B cell (primary cell): ENCODE results near the gene EXOC1. TPM values are rescaled to one million over a fixed set of nuclear protein-coding genes. Genes with fewer than 3 reads are reported as not detected.
A peak's percentile ranks its signal among the peaks of the same experiment; 100 is the strongest.

Experiments used
- ATAC-seq: fragments of 200-7000 bp; cut with Tn5 transposase; one replicate; pipeline ENCODE4 v1.10.0; 2021; ENCODE audit warnings: low read depth, mild to moderate bottlenecking, moderate number of reproducible peaks, moderate library complexity
- CTCF ChIA-PET: fragments of 350-600 bp; sonication (Branson Sonifier 250); formaldehyde crosslinking; loops from one replicate; lab custom pipeline; 2021; ENCODE audit warnings: antibody characterized with exemption, inconsistent platforms; lab: Charles Lee
- POLR2A ChIA-PET: fragments of 350-600 bp; sonication (Branson Sonifier 250); formaldehyde crosslinking; loops from one replicate; lab custom pipeline; 2021; ENCODE audit warnings: antibody characterized with exemption; lab: Charles Lee
- DNase-seq: peaks from one replicate; pipeline ENCODE4 v3.0.0; 2013
- H2AFZ ChIP-seq: 2 replicates; pipeline ENCODE4 v1.6.1; 2012; ENCODE audit warnings: mild to moderate bottlenecking, low read depth, low read length; ENCODE audit not compliant: insufficient read depth, poor library complexity, severe bottlenecking
- H3K27ac ChIP-seq, 2 donors: 1 replicate in 1 of 2; 2 replicates in 1 of 2; pipeline ENCODE4 v1.5.1; 2012 to 2013; ENCODE audit warnings: low read length in 2 of 2, mild to moderate bottlenecking in 2 of 2, moderate library complexity in 1 of 2
- H3K27me3 ChIP-seq, 4 experiments: fragments of 200-600 bp in 1 of 4; sonication (generic) in 1 of 4; replicated peaks in 1 of 4; 1 replicate in 2 of 4; 2 replicates in 2 of 4; pipeline versions ENCODE4 v1.6.1 to v1.7.0; 2013 to 2016; ENCODE audit warnings: low read length in 3 of 4, mild to moderate bottlenecking in 2 of 4, mixed read lengths in 1 of 4, moderate library complexity in 1 of 4; ENCODE audit not compliant: insufficient read depth in 4 of 4, control insufficient read depth in 3 of 4; ENCODE audit errors: control extremely low read depth in 1 of 4
- H3K36me3 ChIP-seq, 2 experiments: replicated peaks in 1 of 2; 1 replicate in 1 of 2; 2 replicates in 1 of 2; pipeline versions ENCODE4 v1.6.1 to v1.7.1; 2013; ENCODE audit warnings: low read length in 1 of 2; ENCODE audit not compliant: insufficient read depth in 2 of 2, control insufficient read depth in 1 of 2; ENCODE audit errors: control extremely low read depth in 1 of 2, extremely low read depth in 1 of 2
- H3K4me1 ChIP-seq, 2 donors: fragments of 200-600 bp in 1 of 2; sonication (generic) in 1 of 2; 1 replicate in 1 of 2; 2 replicates in 1 of 2; pipeline versions ENCODE4 v1.5.1 to v1.6.1; 2013 to 2017; ENCODE audit warnings: low read length in 2 of 2; ENCODE audit not compliant: control insufficient read depth in 2 of 2, insufficient read depth in 2 of 2
- H3K4me2 ChIP-seq: replicated peaks from 2 replicates; pipeline ENCODE3; 2012; ENCODE audit warnings: mild to moderate bottlenecking, low read depth, low read length; ENCODE audit not compliant: poor library complexity, severe bottlenecking
- H3K4me3 ChIP-seq, 5 experiments: fragments of 200-600 bp in 1 of 5; sonication (generic) in 1 of 5; 1 replicate in 3 of 5; 2 replicates in 2 of 5; pipeline versions ENCODE4 v1.5.1 to v1.7.0; 2011 to 2016; ENCODE audit warnings: low read length in 4 of 5, mild to moderate bottlenecking in 4 of 5, low read depth in 2 of 5, control low read depth in 1 of 5, moderate library complexity in 1 of 5; ENCODE audit not compliant: insufficient read depth in 1 of 5; ENCODE audit errors: control extremely low read depth in 1 of 5, extremely low read depth in 1 of 5
- H3K79me2 ChIP-seq: fragments of 200-600 bp; sonication (generic); one replicate; pipeline ENCODE4 v1.6.0; 2016; ENCODE audit warnings: low read length; ENCODE audit not compliant: control insufficient read depth, insufficient read depth
- H3K9ac ChIP-seq: fragments of 200-600 bp; sonication (generic); 2 replicates; pipeline ENCODE4 v1.6.1; 2017; ENCODE audit warnings: mild to moderate bottlenecking, low read length, moderate library complexity
- H3K9me3 ChIP-seq, 3 donors: one replicate each; pipeline versions ENCODE4 v1.6.1 to v1.7.1; 2013; ENCODE audit warnings: low read length in 2 of 3; ENCODE audit not compliant: control insufficient read depth in 2 of 3, insufficient read depth in 1 of 3; ENCODE audit errors: control extremely low read depth in 1 of 3
- H4K20me1 ChIP-seq: 2 replicates; pipeline ENCODE4 v1.6.0; 2012; ENCODE audit warnings: mild to moderate bottlenecking, low read length; ENCODE audit not compliant: insufficient read depth, control insufficient read depth, poor library complexity, severe bottlenecking
- H3K27ac Mint-ChIP-seq: one replicate; pipeline ENCODE4 v1.8.0; 2021; ENCODE audit warnings: mixed read lengths
- H3K27me3 Mint-ChIP-seq: one replicate; pipeline ENCODE4 v1.8.0; 2021; ENCODE audit warnings: mixed read lengths
- H3K4me1 Mint-ChIP-seq: one replicate; pipeline ENCODE4 v1.8.0; 2021; ENCODE audit warnings: mixed read lengths
- H3K4me3 Mint-ChIP-seq: one replicate; pipeline ENCODE4 v1.8.0; 2021; ENCODE audit warnings: mixed read lengths
- H3K9me3 Mint-ChIP-seq: one replicate; pipeline ENCODE4 v1.8.0; 2022; ENCODE audit warnings: mixed read lengths; ENCODE audit not compliant: insufficient read depth
- CTCF ChIP-seq: fragments of 200-600 bp; IDR thresholded peaks from one replicate; pipeline ENCODE4 v1.8.0; 2022; ENCODE audit warnings: antibody characterized with exemption, mild to moderate bottlenecking
- EZH2 ChIP-seq: IDR thresholded peaks from 2 replicates; pipeline ENCODE4 v1.6.1; 2012; ENCODE audit warnings: borderline replicate concordance, low read depth, mild to moderate bottlenecking, moderate library complexity, low read length; ENCODE audit not compliant: insufficient read depth, poor library complexity, severe bottlenecking
- WGBS: methylation state at CpG from one replicate; pipeline ENCODE4 v1.1.5; 2013; ENCODE audit warnings: missing lambda C conversion rate; ENCODE audit not compliant: insufficient coverage; 5-methylcytosine and 5-hydroxymethylcytosine counted together
- intact Hi-C: fragments of 100-400 bp; cut with micrococcal nuclease; formaldehyde crosslinking; loops from one replicate; pipeline ENCODE4 v1.10.0; 2022
- polyA plus RNA-seq: library from polyadenylated mRNA; depleted of rRNA; stranded (reverse); fragments of >200 nt; gene quantifications from 2 replicates; pipeline ENCODE4 v1.2.3, GENCODE V29; 2012
- total RNA-seq, 2 donors: library from RNA; stranded (reverse); fragments of 120-200 nt in 1 of 2; gene quantifications; 1 replicate in 1 of 2; 2 replicates in 1 of 2; pipeline versions ENCODE4 v1.2.3 to v1.2.4, GENCODE V29; 2013 to 2022

EXOC1 gene
- total and polyA plus RNA-seq, 2 donors (not counting 1 experiment from before 2014, with no cell fraction given) = 10.0 to 42.5 TPM

DNA sequence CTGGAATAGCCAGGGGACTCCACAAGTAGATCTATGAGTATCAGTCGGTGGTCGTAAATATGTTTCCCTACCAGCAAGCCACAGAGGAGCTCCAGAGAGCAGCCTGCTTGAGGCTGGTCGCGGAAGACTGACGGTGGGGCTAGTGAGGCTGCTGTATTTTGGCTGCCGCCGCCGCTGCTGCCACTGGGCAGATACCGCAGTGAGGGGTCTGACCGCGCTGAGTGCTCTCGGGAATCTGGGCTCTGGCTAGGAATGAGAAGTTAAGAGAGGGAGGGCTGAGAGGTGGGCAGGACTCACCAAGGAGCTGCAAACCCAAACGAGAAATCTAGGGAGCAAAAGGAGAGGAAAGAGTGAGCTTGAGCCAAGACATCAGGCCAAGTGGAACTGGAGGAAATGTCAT is 33.8 kb upstream of the EXOC1 start, which contains the start of gene EXOC1L:
TSS of gene EXOC1L (plus strand) at position 157 of the 400 bp plus-strand sequence. CDS start at position 394, 237 bp downstream.
- Histone ChIP-seq H2AFZ (peak within 1 kb of the TSS; percentile 60), H3K36me3 (no peaks in the 10 kb centered on the region), H3K79me2 (no peaks in the 10 kb centered on the region), H4K20me1 (no peaks in the 10 kb centered on the region), H3K4me3 (no peak within 1 kb of the TSS), H3K27ac (no peak within 1 kb of the TSS), H3K4me1 (peaks cover 0 to 4% of the 10 kb centered on the region in 2 donors), H3K9ac (no peak within 1 kb of the TSS), H3K4me2 (peak within 1 kb of the TSS; percentile 19), H3K9me3 (no peaks in the 10 kb centered on the region), H3K27me3 (peaks cover 0 to 20% (median 8%) of the 10 kb centered on the region in 4 experiments)
- 27% methylated on average over 10 of the region's 13 CpGs for WGBS
- H3K27me3 Mint-ChIP-seq = peaks cover 27% of the 10 kb centered on the region
- peak within 1 kb of the TSS; percentile 8 for H3K4me3 Mint-ChIP-seq
- H3K4me1 Mint-ChIP-seq = peaks cover 3% of the 10 kb centered on the region
- ChIA-PET POLR2A (no interaction called here), CTCF (interaction anchor here (1.1 kb wide), 1 partner anchor 411 kb away, joined by 3 read pairs; no protein-coding TSS in a partner anchor)
- TF ChIP-seq EZH2 = no peak
- TF ChIP-seq CTCF = no peak
- intact Hi-C loops = no loop called here
- H3K9me3 Mint-ChIP-seq = no peaks in the 10 kb centered on the region
- no peak for ATAC-seq
- no peak within 1 kb of the TSS for H3K27ac Mint-ChIP-seq
- peak; percentile 3 for DNase-seq

- Histone ChIP-seq H3K27ac (no peak overlapping the region), H3K9me3 (no peaks in the 10 kb centered on the region), H3K36me3 (no peaks in the 10 kb centered on the region), H3K4me2 (no peak overlapping the region), H3K79me2 (no peaks in the 10 kb centered on the region), H2AFZ (no peak overlapping the region), H3K4me1 (peaks cover 0 to 4% of the 10 kb centered on the region in 2 donors), H3K27me3 (peaks cover 0 to 20% (median 8%) of the 10 kb centered on the region in 4 experiments), H3K4me3 (no peak overlapping the region), H3K9ac (no peak overlapping the region), H4K20me1 (no peaks in the 10 kb centered on the region)
- Mint-ChIP-seq H3K27ac (no peak overlapping the region), H3K9me3 (no peaks in the 10 kb centered on the region), H3K4me3 (no peak overlapping the region), H3K4me1 (peaks cover 3% of the 10 kb centered on the region), H3K27me3 (peaks cover 29% of the 10 kb centered on the region)
- ATAC-seq (no peak), DNase-seq (no peak)
- intact Hi-C loops = no loop called here
- no CpG with 5 or more reads among the region's 2 CpGs for WGBS
- ChIA-PET POLR2A (no interaction called here), CTCF (interaction anchor here (1.1 kb wide), 1 partner anchor 411 kb away, joined by 3 read pairs; no protein-coding TSS in a partner anchor)
- TF ChIP-seq CTCF (no peak), EZH2 (no peak)
Measured at GRCh38 chr4:55820279-55820678, 33.2 kb upstream of the EXOC1 start.
